ENCODE data around the gene C11orf58.

C11orf58 gene

GRCh38 chr11:16749666-16750065 lies 11.2 kb downstream of the C11orf58 start:
- Histone ChIP-seq H3K27ac (ENCODE audit: insufficient read depth in 1 of 2, low read depth in 1 of 2, low read length in 2 of 2, poor library complexity in 1 of 2, severe bottlenecking in 2 of 2) (no peak overlapping the region), H3K4me1 (ENCODE audit: control extremely low read depth in 1 of 4, control insufficient read depth in 4 of 4, insufficient read depth in 4 of 4, low read length in 3 of 4) (no peaks in the 10 kb centered on the region), H3K36me3 (ENCODE audit: control insufficient read depth in 4 of 4, insufficient read depth in 4 of 4, low read length in 3 of 4) (peaks cover 25 to 87% (median 57%) of the 10 kb centered on the region in 4 experiments), H3K4me3 (ENCODE audit: control insufficient read depth in 1 of 7, extremely low read depth in 1 of 7, insufficient read depth in 4 of 7, low read depth in 2 of 7, low read length in 6 of 7) (no peak overlapping the region), H3K9me3 (ENCODE audit: control extremely low read depth in 1 of 5, control insufficient read depth in 4 of 5, insufficient read depth in 2 of 5, low read depth in 1 of 5, low read length in 4 of 5) (no peaks in the 10 kb centered on the region), H3K27me3 (replicated peaks in 2 of 5; ENCODE audit: control insufficient read depth in 4 of 5, insufficient read depth in 5 of 5, low read length in 4 of 5) (no peaks in the 10 kb centered on the region)
- ChIA-PET CTCF (interaction anchor here (0.9 to 2.2 kb wide), 6 partner anchors 10 to 71 kb away, joined by 3 to 8 read pairs (median 3); no protein-coding TSS in a partner anchor), POLR2A (interaction anchor here (0.6 kb wide), 2 partner anchors 9 to 378 kb away, joined by 3 to 4 read pairs; no protein-coding TSS in a partner anchor)
- WGBS (ENCODE audit: insufficient coverage), result 90% methylated on average over 2 of the region's 2 CpGs
- no peak for DNase-seq

- no CpG with 5 or more reads among the region's 1 CpG for WGBS (ENCODE audit: insufficient coverage)
Observed at GRCh38 chr11:16750417-16750816, 12.0 kb downstream of the C11orf58 start.

GRCh38 chr11:16758382-16759024 lies 20.1 kb downstream of the C11orf58 start:
- no peak overlapping the region for H3K27ac ChIP-seq (ENCODE audit: insufficient read depth in 1 of 2, low read depth in 1 of 2, low read length in 2 of 2, poor library complexity in 1 of 2, severe bottlenecking in 2 of 2)
- no peaks in the 10 kb centered on the region for H3K9me3 ChIP-seq (ENCODE audit: control extremely low read depth in 1 of 5, control insufficient read depth in 4 of 5, insufficient read depth in 2 of 5, low read depth in 1 of 5, low read length in 4 of 5)
- CTCF ChIA-PET, result no interaction called here
- peak overlapping the region in 1 of 7 experiments; percentile 15 for H3K4me3 ChIP-seq (ENCODE audit: control insufficient read depth in 1 of 7, extremely low read depth in 1 of 7, insufficient read depth in 4 of 7, low read depth in 2 of 7, low read length in 6 of 7)
- no peaks in the 10 kb centered on the region for H3K27me3 ChIP-seq (replicated peaks in 2 of 5; ENCODE audit: control insufficient read depth in 4 of 5, insufficient read depth in 5 of 5, low read length in 4 of 5)
- 94% methylated on average over 3 of the region's 4 CpGs for WGBS (ENCODE audit: insufficient coverage)
- H3K36me3 ChIP-seq (ENCODE audit: control insufficient read depth in 4 of 4, insufficient read depth in 4 of 4, low read length in 3 of 4), result peaks cover 3 to 40% (median 18%) of the 10 kb centered on the region in 4 experiments
- POLR2A ChIA-PET, result no interaction called here
- peaks cover 7 to 15% (median 10%) of the 10 kb centered on the region in 4 experiments for H3K4me1 ChIP-seq (ENCODE audit: control extremely low read depth in 1 of 4, control insufficient read depth in 4 of 4, insufficient read depth in 4 of 4, low read length in 3 of 4)
- no peak for DNase-seq

More at GRCh38 chr11:16750417-16750816, 12.0 kb downstream of the C11orf58 start:
- Histone ChIP-seq H3K27me3 (replicated peaks in 2 of 5; ENCODE audit: control insufficient read depth in 4 of 5, insufficient read depth in 5 of 5, low read length in 4 of 5) (no peaks in the 10 kb centered on the region), H3K4me3 (ENCODE audit: control insufficient read depth in 1 of 7, extremely low read depth in 1 of 7, insufficient read depth in 4 of 7, low read depth in 2 of 7, low read length in 6 of 7) (no peak overlapping the region), H3K36me3 (ENCODE audit: control insufficient read depth in 4 of 4, insufficient read depth in 4 of 4, low read length in 3 of 4) (peaks cover 25 to 86% (median 56%) of the 10 kb centered on the region in 4 experiments), H3K27ac (ENCODE audit: insufficient read depth in 1 of 2, low read depth in 1 of 2, low read length in 2 of 2, poor library complexity in 1 of 2, severe bottlenecking in 2 of 2) (no peak overlapping the region), H3K4me1 (ENCODE audit: control extremely low read depth in 1 of 4, control insufficient read depth in 4 of 4, insufficient read depth in 4 of 4, low read length in 3 of 4) (no peaks in the 10 kb centered on the region), H3K9me3 (ENCODE audit: control extremely low read depth in 1 of 5, control insufficient read depth in 4 of 5, insufficient read depth in 2 of 5, low read depth in 1 of 5, low read length in 4 of 5) (no peaks in the 10 kb centered on the region)
- DNase-seq, result no peak
- ChIA-PET POLR2A (no interaction called here), CTCF (interaction anchor here (1.0 to 2.2 kb wide), 5 partner anchors 10 to 43 kb away, joined by 3 to 8 read pairs (median 3); no protein-coding TSS in a partner anchor)

- H3K4me1 ChIP-seq (ENCODE audit: control extremely low read depth in 1 of 4, control insufficient read depth in 4 of 4, insufficient read depth in 4 of 4, low read length in 3 of 4), result peaks cover 7 to 15% (median 10%) of the 10 kb centered on the region in 4 experiments
- ChIA-PET POLR2A (no interaction called here), CTCF (interaction anchor here (0.6 to 2.4 kb wide), 2 partner anchors 10 to 12 kb away, joined by 3 to 7 read pairs; no protein-coding TSS in a partner anchor)
- peaks cover 0 to 26% (median 11%) of the 10 kb centered on the region in 4 experiments for H3K36me3 ChIP-seq (ENCODE audit: control insufficient read depth in 4 of 4, insufficient read depth in 4 of 4, low read length in 3 of 4)
- no peaks in the 10 kb centered on the region for H3K9me3 ChIP-seq (ENCODE audit: control extremely low read depth in 1 of 5, control insufficient read depth in 4 of 5, insufficient read depth in 2 of 5, low read depth in 1 of 5, low read length in 4 of 5)
- WGBS (ENCODE audit: insufficient coverage), result 48% methylated on average over 4 of the region's 8 CpGs
- H3K4me3 ChIP-seq (ENCODE audit: control insufficient read depth in 1 of 7, extremely low read depth in 1 of 7, insufficient read depth in 4 of 7, low read depth in 2 of 7, low read length in 6 of 7), result peak overlapping the region in 3 of 7 experiments; percentile 45 to 66 (median 50)
- no peaks in the 10 kb centered on the region for H3K27me3 ChIP-seq (replicated peaks in 2 of 5; ENCODE audit: control insufficient read depth in 4 of 5, insufficient read depth in 5 of 5, low read length in 4 of 5)
- H3K27ac ChIP-seq (ENCODE audit: insufficient read depth in 1 of 2, low read depth in 1 of 2, low read length in 2 of 2, poor library complexity in 1 of 2, severe bottlenecking in 2 of 2), result peak overlapping the region; percentile 12 to 40
- DNase-seq, result peak; percentile 41 to 51 (median 47)
Observed at GRCh38 chr11:16759857-16760508, 21.5 kb downstream of the C11orf58 start.

GRCh38 chr11:16763746-16764145 lies 25.3 kb downstream of the C11orf58 start:
- H3K9me3 ChIP-seq (ENCODE audit: control extremely low read depth in 1 of 5, control insufficient read depth in 4 of 5, insufficient read depth in 2 of 5, low read depth in 1 of 5, low read length in 4 of 5), result no peaks in the 10 kb centered on the region
- no peaks in the 10 kb centered on the region for H3K36me3 ChIP-seq (ENCODE audit: control insufficient read depth in 4 of 4, insufficient read depth in 4 of 4, low read length in 3 of 4)
- H3K27ac ChIP-seq (ENCODE audit: insufficient read depth in 1 of 2, low read depth in 1 of 2, low read length in 2 of 2, poor library complexity in 1 of 2, severe bottlenecking in 2 of 2), result no peak overlapping the region
- no peak for DNase-seq
- peaks cover 0 to 4% (median 0%) of the 10 kb centered on the region in 5 experiments for H3K27me3 ChIP-seq (replicated peaks in 2 of 5; ENCODE audit: control insufficient read depth in 4 of 5, insufficient read depth in 5 of 5, low read length in 4 of 5)
- ChIA-PET CTCF (interaction anchor here (1.0 to 2.2 kb wide), 3 partner anchors 22 to 299 kb away, joined by 3 to 9 read pairs (median 3); no protein-coding TSS in a partner anchor), POLR2A (no interaction called here)
- peaks cover 7 to 14% (median 10%) of the 10 kb centered on the region in 4 experiments for H3K4me1 ChIP-seq (ENCODE audit: control extremely low read depth in 1 of 4, control insufficient read depth in 4 of 4, insufficient read depth in 4 of 4, low read length in 3 of 4)
- 100% methylated on average over 1 of the region's 1 CpG for WGBS (ENCODE audit: insufficient coverage)
- no peak overlapping the region for H3K4me3 ChIP-seq (ENCODE audit: control insufficient read depth in 1 of 7, extremely low read depth in 1 of 7, insufficient read depth in 4 of 7, low read depth in 2 of 7, low read length in 6 of 7)

GRCh38 chr11:16764888-16765287 lies 26.4 kb downstream of the C11orf58 start:
- 100% methylated on average over 2 of the region's 8 CpGs for WGBS (ENCODE audit: insufficient coverage)
- no peak for DNase-seq
- POLR2A ChIA-PET, result no interaction called here
- Histone ChIP-seq H3K36me3 (ENCODE audit: control insufficient read depth in 4 of 4, insufficient read depth in 4 of 4, low read length in 3 of 4) (no peaks in the 10 kb centered on the region), H3K9me3 (ENCODE audit: control extremely low read depth in 1 of 5, control insufficient read depth in 4 of 5, insufficient read depth in 2 of 5, low read depth in 1 of 5, low read length in 4 of 5) (no peaks in the 10 kb centered on the region), H3K4me1 (ENCODE audit: control extremely low read depth in 1 of 4, control insufficient read depth in 4 of 4, insufficient read depth in 4 of 4, low read length in 3 of 4) (peaks cover 0 to 3% (median under 1%) of the 10 kb centered on the region in 4 experiments), H3K27ac (ENCODE audit: insufficient read depth in 1 of 2, low read depth in 1 of 2, low read length in 2 of 2, poor library complexity in 1 of 2, severe bottlenecking in 2 of 2) (no peak overlapping the region), H3K4me3 (ENCODE audit: control insufficient read depth in 1 of 7, extremely low read depth in 1 of 7, insufficient read depth in 4 of 7, low read depth in 2 of 7, low read length in 6 of 7) (no peak overlapping the region), H3K27me3 (replicated peaks in 2 of 5; ENCODE audit: control insufficient read depth in 4 of 5, insufficient read depth in 5 of 5, low read length in 4 of 5) (peaks cover 0 to 4% (median 0%) of the 10 kb centered on the region in 5 experiments)
- CTCF ChIA-PET, result interaction anchor here (1.3 to 1.5 kb wide), 2 partner anchors 15 to 24 kb away, joined by 3 to 4 read pairs; no protein-coding TSS in a partner anchor
